ENCODE data around the gene CCDC69. TPM values are rescaled to one million over a fixed set of nuclear protein-coding genes. Genes with fewer than 3 reads are reported as not detected.
"Not testable (repeated sequence)": the region's sequence is repeated elsewhere in the genome, so short reads cannot be mapped to it uniquely, and the experiment has no call there.

Gene CCDC69
- polyA plus RNA-seq, 4 donors = 5.6 to 48.0 (median 28.0) TPM

DNA sequence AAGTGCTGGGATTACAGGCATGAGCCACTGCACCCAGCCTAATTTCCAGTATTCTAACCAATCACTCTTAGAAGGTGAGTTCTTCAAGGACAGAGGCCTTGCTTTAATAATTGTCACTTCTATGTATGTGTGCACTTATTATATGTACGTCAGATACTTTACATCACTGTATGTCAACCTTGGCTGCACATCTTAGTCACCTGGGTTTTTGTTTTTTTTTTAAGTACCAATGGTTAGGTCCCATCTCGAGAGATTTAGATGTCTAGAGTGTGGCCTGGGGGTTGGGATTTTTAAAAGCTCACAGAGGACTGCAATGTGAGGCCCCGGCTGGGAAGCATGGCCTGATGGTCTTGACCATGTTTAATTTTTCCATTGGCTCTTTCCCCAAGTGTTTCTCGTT, 19.2 kb upstream of the CCDC69 start:
- Histone ChIP-seq H3K9me3 (ENCODE audit: control insufficient read depth in 2 of 2, insufficient read depth in 1 of 2, low read depth in 1 of 2, low read length in 1 of 2) (no peaks in the 10 kb centered on the region), H3K36me3 (ENCODE audit: control insufficient read depth in 3 of 3, insufficient read depth in 2 of 3, low read depth in 1 of 3, low read length in 3 of 3) (no peaks in the 10 kb centered on the region), H3K4me1 (ENCODE audit: control insufficient read depth in 3 of 3, insufficient read depth in 2 of 3, low read depth in 1 of 3, low read length in 2 of 3) (peaks cover 0 to 5% (median 0%) of the 10 kb centered on the region in 3 donors), H3K27ac (ENCODE audit: low read depth in 1 of 3, low read length in 2 of 3) (no peak overlapping the region), H3K27me3 (ENCODE audit: control insufficient read depth in 3 of 3, insufficient read depth in 3 of 3, low read length in 3 of 3) (peaks cover 0 to 6% (median 0%) of the 10 kb centered on the region in 3 donors), H3K4me3 (ENCODE audit: low read depth in 1 of 3, low read length in 3 of 3) (no peak overlapping the region)
- 86 to 94% (median 87%) methylated on average over 4 of the region's 4 CpGs for WGBS, 3 donors
- FAIRE-seq = no peak
- DNase-seq = no peak

DNA sequence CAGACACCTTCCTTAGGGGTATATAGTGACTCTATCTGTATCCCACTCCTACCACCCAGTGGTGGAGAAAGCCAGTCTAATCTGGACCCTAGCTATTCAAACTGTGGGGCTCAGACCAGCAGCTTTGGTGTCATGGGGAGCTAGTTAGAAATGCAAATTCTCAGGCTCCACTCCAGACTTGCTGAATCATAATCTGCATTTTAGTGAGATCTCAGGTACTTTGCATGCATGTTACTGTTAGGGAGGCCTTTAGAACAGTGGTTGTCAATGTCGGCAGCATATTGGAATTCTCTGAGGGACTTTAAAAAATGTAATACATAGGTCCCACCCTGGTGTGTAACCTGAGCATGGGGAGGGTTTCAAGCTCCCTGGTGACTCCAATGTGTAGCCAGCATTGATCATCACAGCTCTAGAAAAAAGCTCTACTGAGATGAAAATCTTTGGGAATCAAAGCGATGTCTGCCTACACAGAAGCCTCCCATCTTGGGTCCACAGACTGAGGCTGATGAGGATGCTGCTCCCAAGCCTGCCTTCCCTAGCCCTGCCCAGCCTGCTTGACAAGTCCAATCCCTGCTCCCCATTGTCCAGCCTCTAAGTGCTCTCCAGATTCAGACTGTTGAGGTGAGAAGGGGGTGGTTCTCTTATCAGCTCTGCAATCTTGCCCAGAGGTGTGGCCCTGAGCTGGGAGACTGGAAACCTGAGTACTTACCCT, 17.2 kb upstream of the CCDC69 start:
- Histone ChIP-seq H3K27me3 (ENCODE audit: control insufficient read depth in 3 of 3, insufficient read depth in 3 of 3, low read length in 3 of 3) (peaks cover 0 to 9% (median 0%) of the 10 kb centered on the region in 3 donors), H3K9me3 (ENCODE audit: control insufficient read depth in 2 of 2, insufficient read depth in 1 of 2, low read depth in 1 of 2, low read length in 1 of 2) (no peaks in the 10 kb centered on the region), H3K4me3 (ENCODE audit: low read depth in 1 of 3, low read length in 3 of 3) (no peak overlapping the region), H3K27ac (ENCODE audit: low read depth in 1 of 3, low read length in 2 of 3) (no peak overlapping the region), H3K4me1 (ENCODE audit: control insufficient read depth in 3 of 3, insufficient read depth in 2 of 3, low read depth in 1 of 3, low read length in 2 of 3) (peaks cover 0 to 2% (median 0%) of the 10 kb centered on the region in 3 donors), H3K36me3 (ENCODE audit: control insufficient read depth in 3 of 3, insufficient read depth in 2 of 3, low read depth in 1 of 3, low read length in 3 of 3) (no peaks in the 10 kb centered on the region)
- WGBS, 3 donors = 89 to 100% (median 97%) methylated on average over 2 of the region's 2 CpGs
- FAIRE-seq (no peak), DNase-seq (no peak)

DNA sequence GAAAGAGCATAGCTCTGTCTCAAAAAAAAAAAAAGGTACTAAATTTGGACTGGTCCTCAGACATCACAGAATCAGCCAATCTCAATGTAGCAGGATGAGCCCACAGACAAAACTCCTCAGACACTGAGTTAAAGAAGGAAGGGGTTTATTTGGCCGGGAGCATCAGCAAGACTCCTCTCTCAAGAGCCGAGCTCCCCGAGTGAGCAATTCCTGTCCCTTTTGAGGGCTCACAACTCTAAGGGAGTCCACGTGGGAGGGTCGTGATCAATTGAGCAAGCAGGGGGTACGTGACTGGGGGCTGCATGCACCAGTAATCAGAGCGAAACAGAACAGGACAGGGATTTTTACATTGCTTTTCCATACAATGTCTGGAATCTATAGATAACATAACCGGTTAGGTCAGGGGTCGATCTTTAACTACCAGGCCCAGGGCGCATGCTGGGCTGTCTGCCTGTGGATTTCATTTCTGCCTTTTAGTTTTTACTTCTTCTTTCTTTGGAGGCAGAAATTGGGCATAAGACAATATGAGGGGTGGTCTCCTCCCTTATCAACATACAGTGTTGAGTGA, 16.5 kb upstream of the CCDC69 start:
- not testable (repeated sequence) for DNase-seq; H3K27me3 ChIP-seq (ENCODE audit: control insufficient read depth in 3 of 3, insufficient read depth in 3 of 3, low read length in 3 of 3); H3K4me3 ChIP-seq (ENCODE audit: low read depth in 1 of 3, low read length in 3 of 3); H3K27ac ChIP-seq (ENCODE audit: low read depth in 1 of 3, low read length in 2 of 3); FAIRE-seq; H3K4me1 ChIP-seq (ENCODE audit: control insufficient read depth in 3 of 3, insufficient read depth in 2 of 3, low read depth in 1 of 3, low read length in 2 of 3); H3K9me3 ChIP-seq (ENCODE audit: control insufficient read depth in 2 of 2, insufficient read depth in 1 of 2, low read depth in 1 of 2, low read length in 1 of 2); H3K36me3 ChIP-seq (ENCODE audit: control insufficient read depth in 3 of 3, insufficient read depth in 2 of 3, low read depth in 1 of 3, low read length in 3 of 3)
- WGBS, 3 donors = 83 to 90% (median 86%) methylated on average over 10 of the region's 10 CpGs

DNA sequence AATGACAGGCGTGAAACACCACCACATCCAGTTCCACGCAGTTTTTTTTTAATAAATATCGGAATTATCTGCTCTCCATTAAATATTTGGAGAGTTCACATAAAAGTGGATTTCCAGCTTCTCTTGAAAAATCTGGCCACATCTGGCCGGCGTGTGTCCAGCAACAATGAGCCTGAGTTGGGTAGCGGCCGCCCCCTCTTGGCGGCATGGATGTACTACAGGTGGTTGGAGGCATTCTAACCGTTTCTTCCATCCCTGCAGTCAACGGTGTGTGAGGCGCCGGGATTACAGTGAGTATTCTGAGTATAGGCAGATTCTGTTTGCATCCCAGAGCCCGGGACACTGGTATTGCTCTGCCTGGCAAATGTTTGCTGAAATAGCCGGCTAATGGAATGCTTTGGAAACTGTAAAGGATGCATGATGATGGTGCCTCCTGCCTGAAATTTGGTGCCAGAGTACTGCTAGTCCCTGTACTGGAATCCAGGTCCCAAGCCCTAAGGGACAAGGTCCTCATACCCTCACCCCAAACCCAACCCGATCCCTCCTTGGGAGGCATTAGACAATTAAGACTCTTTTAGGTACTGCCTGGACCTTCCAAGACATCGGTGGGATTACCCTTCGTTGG, 15.5 kb upstream of the CCDC69 start:
- no peak for FAIRE-seq

DNA sequence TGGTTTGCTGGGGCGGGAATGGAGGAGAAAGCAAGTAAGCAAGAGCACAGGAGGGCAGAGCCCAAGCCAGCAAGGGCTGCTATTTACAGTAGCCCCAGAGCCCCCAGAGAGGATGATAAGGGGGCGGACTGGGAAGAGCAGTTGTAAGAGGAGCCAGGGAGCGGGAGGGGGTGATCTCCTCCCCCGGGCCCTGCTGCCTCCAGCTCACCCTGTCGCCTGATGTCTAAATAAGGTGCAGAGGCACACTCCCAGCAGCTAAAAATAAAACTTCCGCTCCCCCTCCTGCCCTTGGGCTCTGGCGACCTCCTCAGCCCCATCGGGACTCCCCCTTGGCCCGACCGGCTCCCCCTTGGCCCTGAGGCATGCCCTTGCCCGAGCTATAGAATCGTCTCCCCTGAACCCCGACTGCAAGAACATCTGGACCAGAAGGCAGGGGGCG, 14.4 kb upstream of the CCDC69 start:
- peaks cover 0 to 9% (median 0%) of the 10 kb centered on the region in 3 donors for H3K27me3 ChIP-seq (ENCODE audit: control insufficient read depth in 3 of 3, insufficient read depth in 3 of 3, low read length in 3 of 3)
- H3K27ac ChIP-seq (ENCODE audit: low read depth in 1 of 3, low read length in 2 of 3) = peak overlapping the region in 1 of 3 donors; percentile 32
- H3K9me3 ChIP-seq (ENCODE audit: control insufficient read depth in 2 of 2, insufficient read depth in 1 of 2, low read depth in 1 of 2, low read length in 1 of 2) = no peaks in the 10 kb centered on the region
- no peak for FAIRE-seq
- no peak for DNase-seq
- H3K36me3 ChIP-seq (ENCODE audit: control insufficient read depth in 3 of 3, insufficient read depth in 2 of 3, low read depth in 1 of 3, low read length in 3 of 3) = no peaks in the 10 kb centered on the region
- no peak overlapping the region for H3K4me3 ChIP-seq (ENCODE audit: low read depth in 1 of 3, low read length in 3 of 3)
- WGBS, 3 donors = 50 to 70% (median 57%) methylated on average over 14 of the region's 14 CpGs
- peaks cover 0 to 13% (median 0%) of the 10 kb centered on the region in 3 donors for H3K4me1 ChIP-seq (ENCODE audit: control insufficient read depth in 3 of 3, insufficient read depth in 2 of 3, low read depth in 1 of 3, low read length in 2 of 3)

More for the DNA sequence above, 15.5 kb upstream of the CCDC69 start:
- Histone ChIP-seq H3K27me3 (ENCODE audit: control insufficient read depth in 3 of 3, insufficient read depth in 3 of 3, low read length in 3 of 3) (peaks cover 0 to 9% (median 0%) of the 10 kb centered on the region in 3 donors), H3K9me3 (ENCODE audit: control insufficient read depth in 2 of 2, insufficient read depth in 1 of 2, low read depth in 1 of 2, low read length in 1 of 2) (no peaks in the 10 kb centered on the region), H3K27ac (ENCODE audit: low read depth in 1 of 3, low read length in 2 of 3) (no peak overlapping the region), H3K4me1 (ENCODE audit: control insufficient read depth in 3 of 3, insufficient read depth in 2 of 3, low read depth in 1 of 3, low read length in 2 of 3) (peaks cover 0 to 11% (median 0%) of the 10 kb centered on the region in 3 donors), H3K36me3 (ENCODE audit: control insufficient read depth in 3 of 3, insufficient read depth in 2 of 3, low read depth in 1 of 3, low read length in 3 of 3) (no peaks in the 10 kb centered on the region), H3K4me3 (ENCODE audit: low read depth in 1 of 3, low read length in 3 of 3) (no peak overlapping the region)
- 19 to 21% (median 19%) methylated on average over 17 of the region's 17 CpGs for WGBS, 3 donors
- peak; percentile 65 to 78 for DNase-seq

DNA sequence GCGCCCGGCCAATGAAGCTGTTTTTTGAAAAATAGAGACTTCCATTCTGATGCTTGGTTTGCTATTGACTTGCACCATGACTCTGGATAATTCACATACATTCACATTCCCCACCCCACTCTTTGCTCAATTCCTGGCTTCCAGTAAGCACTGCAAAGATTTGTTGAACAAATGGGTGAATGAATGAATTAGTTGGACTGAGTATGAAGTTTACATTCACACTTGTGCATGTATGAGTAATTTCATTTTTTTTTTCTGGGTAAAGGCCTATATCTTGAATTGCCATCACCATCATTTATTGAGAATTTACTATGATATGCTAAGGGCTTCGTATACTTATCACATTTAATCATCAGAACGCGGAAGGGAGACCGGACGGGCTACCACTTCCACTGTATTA, 13.8 kb upstream of the CCDC69 start:
- WGBS, 3 donors = 85 to 91% (median 90%) methylated on average over 7 of the region's 7 CpGs
- no peak for FAIRE-seq
- no peaks in the 10 kb centered on the region for H3K9me3 ChIP-seq (ENCODE audit: control insufficient read depth in 2 of 2, insufficient read depth in 1 of 2, low read depth in 1 of 2, low read length in 1 of 2)
- H3K36me3 ChIP-seq (ENCODE audit: control insufficient read depth in 3 of 3, insufficient read depth in 2 of 3, low read depth in 1 of 3, low read length in 3 of 3) = no peaks in the 10 kb centered on the region
- H3K4me1 ChIP-seq (ENCODE audit: control insufficient read depth in 3 of 3, insufficient read depth in 2 of 3, low read depth in 1 of 3, low read length in 2 of 3) = peaks cover 0 to 13% (median 0%) of the 10 kb centered on the region in 3 donors
- no peak overlapping the region for H3K4me3 ChIP-seq (ENCODE audit: low read depth in 1 of 3, low read length in 3 of 3)
- H3K27me3 ChIP-seq (ENCODE audit: control insufficient read depth in 3 of 3, insufficient read depth in 3 of 3, low read length in 3 of 3) = peaks cover 0 to 9% (median 0%) of the 10 kb centered on the region in 3 donors
- no peak for DNase-seq
- H3K27ac ChIP-seq (ENCODE audit: low read depth in 1 of 3, low read length in 2 of 3) = no peak overlapping the region

DNA sequence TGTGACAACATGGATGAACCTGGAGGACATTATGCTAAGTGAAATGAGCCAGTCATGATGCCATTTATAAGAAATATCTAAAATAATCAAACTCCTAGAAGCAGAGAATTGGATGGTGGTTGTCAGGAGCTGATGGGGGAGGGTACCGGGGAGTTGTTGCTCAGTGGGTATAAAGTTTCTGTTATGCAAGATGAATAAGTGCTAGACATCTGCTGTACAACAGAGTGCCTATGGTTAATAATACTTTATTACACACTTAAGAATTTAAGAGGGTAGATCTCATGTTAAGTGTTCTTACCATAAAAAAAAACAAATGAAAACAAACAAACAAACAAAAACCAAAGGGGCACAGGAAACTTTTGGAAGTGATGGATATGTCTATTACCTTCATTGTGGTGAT, 13.0 kb upstream of the CCDC69 start:
- H3K4me1 ChIP-seq (ENCODE audit: control insufficient read depth in 3 of 3, insufficient read depth in 2 of 3, low read depth in 1 of 3, low read length in 2 of 3) = peaks cover 0 to 13% (median 0%) of the 10 kb centered on the region in 3 donors
- no peak for FAIRE-seq
- H3K4me3 ChIP-seq (ENCODE audit: low read depth in 1 of 3, low read length in 3 of 3) = no peak overlapping the region
- H3K9me3 ChIP-seq (ENCODE audit: control insufficient read depth in 2 of 2, insufficient read depth in 1 of 2, low read depth in 1 of 2, low read length in 1 of 2) = no peaks in the 10 kb centered on the region
- no peak overlapping the region for H3K27ac ChIP-seq (ENCODE audit: low read depth in 1 of 3, low read length in 2 of 3)
- WGBS, 3 donors = 87 to 96% (median 93%) methylated on average over 1 of the region's 1 CpG
- peaks cover 0 to 9% (median 0%) of the 10 kb centered on the region in 3 donors for H3K27me3 ChIP-seq (ENCODE audit: control insufficient read depth in 3 of 3, insufficient read depth in 3 of 3, low read length in 3 of 3)
- DNase-seq = no peak
- H3K36me3 ChIP-seq (ENCODE audit: control insufficient read depth in 3 of 3, insufficient read depth in 2 of 3, low read depth in 1 of 3, low read length in 3 of 3) = no peaks in the 10 kb centered on the region

DNA sequence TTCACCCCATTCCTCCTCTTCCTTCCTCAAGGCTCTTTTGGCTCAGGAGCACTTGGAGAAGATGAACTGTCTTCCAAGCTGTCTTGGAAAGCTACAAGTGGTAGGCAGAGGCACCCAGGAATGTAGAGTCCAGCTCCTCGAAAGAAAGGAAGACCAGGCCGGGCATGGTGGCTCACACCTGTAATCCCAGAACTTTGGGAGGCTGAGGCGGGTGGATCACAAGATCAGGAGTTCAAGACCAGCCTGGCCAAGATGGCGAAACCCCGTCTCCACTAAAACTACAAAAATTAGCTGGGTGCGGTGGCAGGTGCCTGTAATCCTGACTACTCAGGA, 11.3 kb upstream of the CCDC69 start:
- not testable (repeated sequence) for H3K27me3 ChIP-seq (ENCODE audit: control insufficient read depth in 3 of 3, insufficient read depth in 3 of 3, low read length in 3 of 3); H3K36me3 ChIP-seq (ENCODE audit: control insufficient read depth in 3 of 3, insufficient read depth in 2 of 3, low read depth in 1 of 3, low read length in 3 of 3); FAIRE-seq; H3K4me3 ChIP-seq (ENCODE audit: low read depth in 1 of 3, low read length in 3 of 3); DNase-seq; H3K9me3 ChIP-seq (ENCODE audit: control insufficient read depth in 2 of 2, insufficient read depth in 1 of 2, low read depth in 1 of 2, low read length in 1 of 2)
- Histone ChIP-seq H3K27ac (ENCODE audit: low read depth in 1 of 3, low read length in 2 of 3) (peak overlapping the region in 1 of 3 donors; percentile 83), H3K4me1 (ENCODE audit: control insufficient read depth in 3 of 3, insufficient read depth in 2 of 3, low read depth in 1 of 3, low read length in 2 of 3) (peaks cover 0 to 13% (median 0%) of the 10 kb centered on the region in 3 donors)
- WGBS, 3 donors = 95 to 98% (median 96%) methylated on average over 6 of the region's 6 CpGs
